Ishikawa (cell line): ENCODE data around the gene HLA-A.

Experiments used
- CEBPB ChIP-seq: IDR thresholded peaks from 2 replicates; pipeline ENCODE4 v1.6.1; 2012
- CREB1 ChIP-seq: IDR thresholded peaks from 2 replicates; pipeline ENCODE4 v1.6.1; 2012; ENCODE audit warnings: low read depth
- EGR1 ChIP-seq: IDR thresholded peaks from 2 replicates; pipeline ENCODE4 v1.6.1; 2012
- EP300 ChIP-seq: IDR thresholded peaks from 2 replicates; pipeline ENCODE4 v1.6.1; 2012; ENCODE audit warnings: borderline replicate concordance
- FOXM1 ChIP-seq: IDR thresholded peaks from 2 replicates; pipeline ENCODE4 v1.6.1; 2012; ENCODE audit warnings: low read depth, borderline replicate concordance
- MAX ChIP-seq: IDR thresholded peaks from 2 replicates; pipeline ENCODE4 v1.6.1; 2012
- RAD21 ChIP-seq: IDR thresholded peaks from 2 replicates; pipeline ENCODE4 v1.6.1; 2012; ENCODE audit warnings: low read depth
- TAF1 ChIP-seq: IDR thresholded peaks from 2 replicates; pipeline ENCODE4 v1.6.1; 2012; ENCODE audit warnings: low read depth, mild to moderate bottlenecking
- USF1 ChIP-seq: IDR thresholded peaks from 2 replicates; pipeline ENCODE4 v1.6.1; 2012
- YY1 ChIP-seq: IDR thresholded peaks from 2 replicates; pipeline ENCODE4 v1.6.1; 2012; ENCODE audit warnings: low read depth
- ZBTB7A ChIP-seq: IDR thresholded peaks from 2 replicates; pipeline ENCODE4 v1.6.1; 2012; ENCODE audit warnings: low read depth
- TF ChIP-seq, protein P1 (sequence below): IDR thresholded peaks from 2 replicates; pipeline ENCODE4 v1.6.1; 2012; ENCODE audit warnings: low read depth, mild to moderate bottlenecking

DNA sequence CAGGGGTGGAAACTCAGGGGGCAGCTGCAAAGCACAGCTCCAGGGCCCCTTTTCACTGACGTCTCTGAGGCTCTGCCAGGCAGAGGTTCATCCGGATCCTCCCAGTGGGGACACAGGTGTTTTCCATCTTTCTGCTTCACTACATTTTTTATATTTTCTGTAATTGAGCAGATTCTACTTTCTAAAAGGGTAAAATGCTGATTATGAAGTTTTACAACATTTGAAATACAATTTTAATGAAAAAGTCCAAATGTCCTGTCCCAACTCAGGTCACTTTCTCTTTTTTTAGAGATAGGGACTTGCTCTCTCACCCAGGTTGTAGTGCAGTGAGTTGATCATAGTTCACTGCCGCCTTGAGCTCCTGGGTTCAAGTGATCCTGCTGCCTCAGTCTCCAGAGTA lies 41.9 kb downstream of the HLA-A start:
- TF ChIP-seq EGR1: no peak
- no peak for TF ChIP-seq EP300
- TF ChIP-seq, protein P1, sequence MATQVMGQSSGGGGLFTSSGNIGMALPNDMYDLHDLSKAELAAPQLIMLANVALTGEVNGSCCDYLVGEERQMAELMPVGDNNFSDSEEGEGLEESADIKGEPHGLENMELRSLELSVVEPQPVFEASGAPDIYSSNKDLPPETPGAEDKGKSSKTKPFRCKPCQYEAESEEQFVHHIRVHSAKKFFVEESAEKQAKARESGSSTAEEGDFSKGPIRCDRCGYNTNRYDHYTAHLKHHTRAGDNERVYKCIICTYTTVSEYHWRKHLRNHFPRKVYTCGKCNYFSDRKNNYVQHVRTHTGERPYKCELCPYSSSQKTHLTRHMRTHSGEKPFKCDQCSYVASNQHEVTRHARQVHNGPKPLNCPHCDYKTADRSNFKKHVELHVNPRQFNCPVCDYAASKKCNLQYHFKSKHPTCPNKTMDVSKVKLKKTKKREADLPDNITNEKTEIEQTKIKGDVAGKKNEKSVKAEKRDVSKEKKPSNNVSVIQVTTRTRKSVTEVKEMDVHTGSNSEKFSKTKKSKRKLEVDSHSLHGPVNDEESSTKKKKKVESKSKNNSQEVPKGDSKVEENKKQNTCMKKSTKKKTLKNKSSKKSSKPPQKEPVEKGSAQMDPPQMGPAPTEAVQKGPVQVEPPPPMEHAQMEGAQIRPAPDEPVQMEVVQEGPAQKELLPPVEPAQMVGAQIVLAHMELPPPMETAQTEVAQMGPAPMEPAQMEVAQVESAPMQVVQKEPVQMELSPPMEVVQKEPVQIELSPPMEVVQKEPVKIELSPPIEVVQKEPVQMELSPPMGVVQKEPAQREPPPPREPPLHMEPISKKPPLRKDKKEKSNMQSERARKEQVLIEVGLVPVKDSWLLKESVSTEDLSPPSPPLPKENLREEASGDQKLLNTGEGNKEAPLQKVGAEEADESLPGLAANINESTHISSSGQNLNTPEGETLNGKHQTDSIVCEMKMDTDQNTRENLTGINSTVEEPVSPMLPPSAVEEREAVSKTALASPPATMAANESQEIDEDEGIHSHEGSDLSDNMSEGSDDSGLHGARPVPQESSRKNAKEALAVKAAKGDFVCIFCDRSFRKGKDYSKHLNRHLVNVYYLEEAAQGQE: no peak
- TF ChIP-seq USF1: no peak
- no peak for TF ChIP-seq CREB1
- TF ChIP-seq CEBPB: no peak
- TF ChIP-seq TAF1: no peak
- TF ChIP-seq MAX: no peak
- TF ChIP-seq RAD21: no peak
- no peak for TF ChIP-seq ZBTB7A
- no peak for TF ChIP-seq YY1
- TF ChIP-seq FOXM1: no peak
